GM19455 (cell line): ENCODE results near the gene TNNI3.

Experiments
- ATAC-seq: cut with Tn5 transposase; IDR thresholded peaks from one replicate; pipeline ENCODE4 v1.9.1; 2021; ENCODE audit not compliant: unreplicated experiment

Gene TNNI3

GRCh38 chr19:55147545-55148251 lies 9.8 kb downstream of the TNNI3 start:
- no peak for ATAC-seq

DNA sequence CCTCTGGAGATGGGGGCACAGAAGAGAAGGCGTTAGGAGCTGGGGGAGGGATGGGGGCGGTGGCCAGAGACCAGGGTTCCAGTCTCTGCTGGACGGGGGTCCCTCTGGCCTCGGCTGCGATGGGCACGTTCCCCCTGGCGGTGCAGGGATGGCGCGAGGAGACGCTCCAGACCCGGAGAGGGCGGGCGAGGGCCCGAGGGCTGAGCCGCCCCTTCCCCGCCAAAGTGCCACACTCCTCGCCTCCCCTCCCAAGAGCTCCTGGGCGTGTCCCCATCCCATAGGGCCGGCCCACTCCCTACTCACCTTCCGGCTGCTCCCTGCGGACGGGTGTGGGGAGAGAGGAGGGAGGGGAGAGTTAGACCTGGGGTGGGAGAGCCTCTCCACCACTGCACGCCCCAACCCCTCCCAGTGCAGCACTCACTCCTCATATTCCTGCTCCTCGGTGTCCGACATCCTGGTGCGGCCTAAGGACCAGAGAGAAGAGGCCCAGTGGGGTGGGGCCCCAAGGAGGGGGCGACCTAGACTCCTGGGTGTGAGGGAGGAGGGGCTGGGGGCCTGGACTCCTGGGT lies 10.7 kb downstream of the TNNI3 start:
- no peak for ATAC-seq

DNA sequence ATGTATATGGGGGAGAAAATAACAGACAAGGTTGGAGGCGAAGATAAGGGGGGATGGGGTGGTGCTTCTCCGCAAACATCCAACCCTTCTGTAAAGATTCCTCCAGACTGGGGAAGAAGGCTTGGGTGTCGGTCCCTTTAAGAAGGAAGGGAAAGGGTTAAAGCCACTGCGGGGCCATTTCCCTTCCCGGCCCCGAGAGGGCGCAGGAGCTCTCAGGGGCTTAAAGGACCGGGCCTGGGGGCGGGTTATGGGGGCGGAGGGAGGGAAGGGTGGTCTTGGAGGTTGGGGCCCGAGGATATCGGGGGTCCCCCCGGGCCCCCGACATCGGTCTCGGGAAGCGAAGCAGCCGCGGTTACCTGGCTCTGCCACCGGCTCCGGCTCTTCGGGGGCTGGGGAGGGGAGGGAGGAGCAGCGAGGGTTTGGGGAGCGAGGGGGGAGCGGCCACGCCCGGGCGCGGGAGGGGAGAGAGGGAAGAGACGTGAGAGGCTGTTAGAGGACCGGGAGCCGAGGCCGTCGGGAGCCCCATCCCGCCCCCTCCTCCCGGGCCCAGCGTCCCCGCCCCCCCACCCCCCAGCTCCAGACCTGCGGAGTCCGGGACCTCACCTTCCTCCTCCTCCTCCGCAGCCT lies 11.3 kb downstream of the TNNI3 start:
- no peak for ATAC-seq

DNA sequence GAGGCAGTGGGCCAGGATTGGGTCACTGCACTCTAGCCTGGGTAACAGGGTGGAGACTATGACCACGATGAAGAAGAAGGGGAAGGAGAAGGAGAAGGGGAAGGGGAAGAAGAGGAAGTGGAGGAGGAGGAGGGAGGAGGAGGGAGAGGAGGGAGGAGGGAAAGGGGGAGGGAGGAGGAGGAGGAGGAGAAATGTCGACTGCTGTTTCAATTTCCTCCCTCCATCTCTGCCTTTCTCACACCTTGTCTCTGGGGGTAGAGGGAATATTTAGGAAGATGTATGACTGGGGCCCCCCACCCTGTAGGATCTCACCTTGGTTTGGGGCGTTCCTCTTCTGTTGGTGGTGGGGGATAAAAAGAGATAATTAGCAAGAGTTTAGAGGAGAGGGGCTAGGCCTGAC lies 12.3 kb downstream of the TNNI3 start:
- no peak for ATAC-seq

DNA sequence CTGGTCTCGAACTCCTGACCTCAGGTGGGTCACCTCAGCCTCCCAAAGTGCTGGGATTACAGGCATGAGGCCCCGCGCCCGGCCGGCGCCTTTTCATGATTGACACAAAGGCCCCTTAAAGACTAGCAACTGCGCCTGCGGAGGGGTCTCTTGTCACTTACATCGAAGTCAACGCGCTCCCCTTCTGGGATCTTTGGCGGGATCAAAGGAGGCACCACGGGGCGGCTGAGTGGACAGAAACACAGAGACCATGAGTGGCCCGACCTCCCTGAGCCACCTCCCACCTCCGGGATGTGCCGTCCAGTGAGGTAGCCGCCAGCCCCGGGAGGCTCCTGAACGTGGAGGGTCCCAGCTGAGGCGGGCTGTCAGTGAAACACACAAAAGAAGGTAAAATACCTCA lies 15.8 kb downstream of the TNNI3 start:
- ATAC-seq: no peak

DNA sequence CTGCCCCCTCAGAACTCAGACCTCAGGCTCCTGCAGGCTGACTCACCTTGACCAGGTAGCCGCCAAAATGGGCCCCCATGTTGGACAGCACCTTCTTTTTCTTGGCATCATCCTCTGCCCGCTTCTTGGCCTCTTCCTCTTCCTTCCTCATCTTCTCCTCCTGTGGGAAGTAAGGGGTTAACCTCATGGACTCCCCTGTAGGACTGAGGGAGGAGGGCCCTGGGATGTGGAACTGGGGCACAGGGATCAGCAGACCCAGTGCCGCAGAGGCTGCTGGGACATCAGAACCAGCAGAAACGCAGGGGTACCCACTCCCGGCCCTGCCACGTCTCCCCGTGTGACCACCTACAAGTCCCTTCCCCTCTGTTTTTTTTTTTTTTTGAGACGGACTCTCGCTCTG lies 19.6 kb downstream of the TNNI3 start:
- ATAC-seq: no peak

- ATAC-seq: no peak
Observed at GRCh38 chr19:55136399-55137102, 21.0 kb downstream of the TNNI3 start.

GRCh38 chr19:55134736-55135135 lies 22.8 kb downstream of the TNNI3 start:
- no peak for ATAC-seq

DNA sequence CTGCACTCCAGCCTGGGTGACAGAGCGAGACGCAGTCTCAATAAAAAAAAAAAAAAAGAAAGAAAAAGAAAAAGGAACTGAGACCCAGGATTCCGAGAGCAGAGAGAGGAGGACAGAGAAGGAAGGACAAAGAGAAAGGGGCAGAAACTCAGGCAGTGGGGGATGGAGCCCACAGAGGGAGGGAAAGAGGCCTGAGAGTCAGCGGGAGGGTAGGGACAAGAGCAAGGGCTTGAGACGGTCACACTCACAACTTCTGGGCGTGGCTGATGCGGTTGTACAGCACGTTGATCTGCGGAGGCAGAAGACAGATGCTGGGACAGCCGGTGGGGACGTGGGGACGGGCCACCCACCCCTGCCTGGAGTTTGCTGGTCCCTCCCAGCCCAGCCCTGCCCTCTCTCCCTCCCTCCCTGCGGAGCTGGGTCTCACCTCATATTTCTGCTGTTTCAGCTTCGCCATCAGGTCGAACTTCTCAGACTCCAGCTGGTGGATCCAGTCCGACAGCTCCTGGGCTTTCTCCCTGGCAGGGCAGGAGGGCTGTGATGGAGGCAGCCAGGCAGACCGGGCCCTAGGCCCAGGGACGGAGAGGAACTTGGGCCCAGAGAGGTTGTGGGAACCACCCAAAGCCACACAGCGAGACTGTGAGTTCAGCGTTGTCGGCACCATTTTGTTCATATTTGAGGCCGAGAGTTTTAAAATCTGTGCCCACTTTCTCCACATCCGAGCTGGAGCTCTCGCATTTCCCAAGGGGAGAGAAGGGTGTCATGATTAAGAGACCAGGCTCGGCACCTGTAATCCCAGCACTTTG lies 23.7 kb downstream of the TNNI3 start:
- no peak for ATAC-seq

- ATAC-seq: no peak
Observed at GRCh38 chr19:55132453-55133129, 24.9 kb downstream of the TNNI3 start.

DNA sequence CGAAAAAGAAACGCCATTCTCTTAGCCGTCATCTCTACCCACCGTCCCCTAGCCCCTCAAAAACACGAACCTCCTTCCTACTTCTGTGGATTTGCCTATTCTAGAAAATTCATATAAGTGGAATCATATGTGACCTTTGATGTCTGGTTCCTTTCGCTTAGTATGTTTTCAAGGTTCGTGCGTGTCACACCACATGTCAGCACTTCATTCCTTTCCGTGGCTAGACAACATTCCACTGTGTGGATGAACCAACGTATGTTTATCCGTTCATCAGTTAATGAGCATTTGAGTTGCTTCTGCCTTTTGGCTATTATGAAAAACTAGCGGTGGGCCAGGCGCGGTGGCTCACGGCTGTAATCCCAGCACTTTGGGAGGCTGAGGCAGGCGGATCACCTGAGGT lies 26.1 kb downstream of the TNNI3 start:
- no peak for ATAC-seq

- ATAC-seq: no peak
Observed at GRCh38 chr19:55119053-55119452, 38.5 kb downstream of the TNNI3 start.

DNA sequence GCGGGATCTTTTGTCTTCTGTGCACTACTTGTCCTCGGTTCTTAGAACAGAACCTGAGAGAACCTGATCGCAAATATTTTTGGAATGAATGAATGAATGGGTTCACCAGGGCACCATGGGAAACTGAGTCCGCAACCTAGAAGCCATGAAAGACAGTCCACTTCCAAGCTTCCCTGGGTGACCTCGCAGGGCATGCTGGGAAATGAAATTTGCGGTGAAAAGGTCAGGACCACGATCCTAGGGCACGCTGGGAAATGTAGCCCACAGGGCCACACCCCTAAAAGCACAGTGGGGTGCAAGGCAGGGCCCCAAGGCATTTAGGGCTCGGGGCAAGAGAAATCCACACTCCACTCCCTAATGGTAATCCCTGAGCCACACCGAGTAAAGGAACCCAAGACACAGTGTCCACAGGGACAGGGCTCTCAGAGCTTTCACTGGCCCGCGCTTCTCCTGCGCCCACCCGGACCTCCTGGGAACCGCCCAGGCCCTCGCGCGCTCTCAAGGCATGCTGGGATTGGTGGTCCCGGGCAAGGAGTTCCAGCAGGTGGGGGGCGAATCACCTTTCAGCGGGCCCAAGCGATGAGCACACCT lies 39.0 kb downstream of the TNNI3 start:
- no peak for ATAC-seq

GRCh38 chr19:55117663-55118391 lies 39.7 kb downstream of the TNNI3 start:
- peak; percentile 84 for ATAC-seq

DNA sequence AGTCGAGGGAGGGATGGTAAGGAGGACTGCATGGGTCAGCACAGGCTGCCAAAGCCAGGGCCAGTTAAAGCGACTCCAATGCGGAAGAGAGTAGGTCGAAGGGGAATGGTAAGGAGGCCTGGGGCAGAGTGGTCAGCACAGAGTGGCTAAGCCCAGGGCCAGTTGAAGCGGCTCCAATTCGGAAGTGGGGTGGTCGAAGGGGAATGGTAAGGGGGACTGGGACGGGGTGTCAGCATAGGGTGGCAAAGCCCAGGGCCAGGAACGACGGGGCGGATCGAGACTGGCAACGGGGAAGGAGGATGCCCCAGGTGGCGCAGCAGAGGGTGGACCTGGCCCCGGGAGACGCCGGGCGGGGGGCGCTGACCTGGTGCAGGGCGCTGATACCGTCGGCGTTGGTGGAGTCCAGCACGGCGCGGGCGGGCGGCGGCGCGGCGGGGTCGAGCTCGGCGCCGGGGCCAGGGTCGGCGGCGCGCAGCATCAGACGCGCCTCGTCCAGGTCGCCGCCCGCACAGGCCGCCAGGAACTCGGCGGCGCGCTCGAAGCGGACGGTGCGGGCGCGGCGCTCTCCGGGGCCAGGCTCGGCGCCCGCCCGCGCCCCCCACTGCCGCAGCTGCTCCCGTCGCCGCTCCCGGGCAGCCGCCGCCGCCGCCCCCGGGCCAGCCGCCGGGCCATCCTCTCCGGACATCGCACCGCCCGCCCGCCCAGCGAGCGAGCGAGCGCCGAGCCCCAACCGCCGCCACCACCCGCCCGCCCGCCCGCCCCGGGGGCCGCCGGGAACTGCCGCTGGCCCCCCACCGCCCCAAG lies 40.5 kb downstream of the TNNI3 start, which contains the start of gene PPP1R12C:
TSS of gene PPP1R12C (minus strand) at position 779 of the 804 bp plus-strand sequence. CDS start at position 685, 94 bp downstream.
- ATAC-seq: peak; percentile 13

- ATAC-seq: no peak
Observed at GRCh38 chr19:55116232-55116858, 41.2 kb downstream of the TNNI3 start.

DNA sequence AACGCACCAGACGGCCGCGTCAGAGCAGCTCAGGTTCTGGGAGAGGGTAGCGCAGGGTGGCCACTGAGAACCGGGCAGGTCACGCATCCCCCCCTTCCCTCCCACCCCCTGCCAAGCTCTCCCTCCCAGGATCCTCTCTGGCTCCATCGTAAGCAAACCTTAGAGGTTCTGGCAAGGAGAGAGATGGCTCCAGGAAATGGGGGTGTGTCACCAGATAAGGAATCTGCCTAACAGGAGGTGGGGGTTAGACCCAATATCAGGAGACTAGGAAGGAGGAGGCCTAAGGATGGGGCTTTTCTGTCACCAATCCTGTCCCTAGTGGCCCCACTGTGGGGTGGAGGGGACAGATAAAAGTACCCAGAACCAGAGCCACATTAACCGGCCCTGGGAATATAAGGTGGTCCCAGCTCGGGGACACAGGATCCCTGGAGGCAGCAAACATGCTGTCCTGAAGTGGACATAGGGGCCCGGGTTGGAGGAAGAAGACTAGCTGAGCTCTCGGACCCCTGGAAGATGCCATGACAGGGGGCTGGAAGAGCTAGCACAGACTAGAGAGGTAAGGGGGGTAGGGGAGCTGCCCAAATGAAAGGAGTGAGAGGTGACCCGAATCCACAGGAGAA lies 42.0 kb downstream of the TNNI3 start:
- ATAC-seq: no peak
